Fibroblast of gingiva (primary cell): ENCODE data around the gene C2CD2.

Experiments used
- DNase-seq: peaks from one replicate; pipeline ENCODE4 v3.0.0-alpha.2; 2011; ENCODE audit warnings: low read depth

Gene C2CD2

GRCh38 chr21:41886328-41886727, 67.5 kb downstream of the C2CD2 start:
- no peak for DNase-seq

- peak; percentile 15 for DNase-seq
Measured at GRCh38 chr21:41885341-41886024, 68.3 kb downstream of the C2CD2 start.

GRCh38 chr21:41884501-41885030, 69.3 kb downstream of the C2CD2 start:
- DNase-seq = no peak

- DNase-seq = no peak
Measured at GRCh38 chr21:41883582-41883981, 70.2 kb downstream of the C2CD2 start.

DNA sequence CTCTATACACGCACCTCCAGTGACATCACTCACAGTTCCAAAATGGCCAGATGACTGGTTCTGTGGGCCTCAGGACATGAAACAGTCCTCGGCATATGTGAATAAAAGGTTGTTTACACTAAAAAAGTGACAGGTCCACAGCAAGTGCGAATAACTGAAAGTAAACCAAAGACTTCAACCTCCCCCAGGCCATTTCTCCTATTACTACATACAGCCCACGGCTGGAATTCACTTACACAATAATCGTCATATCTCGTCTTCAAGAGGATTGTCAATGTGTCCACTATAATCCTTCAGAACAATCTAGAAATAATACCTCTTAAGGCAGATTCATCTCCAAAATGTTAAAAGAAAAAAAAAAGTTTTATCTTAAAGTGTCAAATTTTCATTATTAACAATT, 72.8 kb downstream of the C2CD2 start:
- no peak for DNase-seq

GRCh38 chr21:41880153-41880552, 73.7 kb downstream of the C2CD2 start:
- no peak for DNase-seq

DNA sequence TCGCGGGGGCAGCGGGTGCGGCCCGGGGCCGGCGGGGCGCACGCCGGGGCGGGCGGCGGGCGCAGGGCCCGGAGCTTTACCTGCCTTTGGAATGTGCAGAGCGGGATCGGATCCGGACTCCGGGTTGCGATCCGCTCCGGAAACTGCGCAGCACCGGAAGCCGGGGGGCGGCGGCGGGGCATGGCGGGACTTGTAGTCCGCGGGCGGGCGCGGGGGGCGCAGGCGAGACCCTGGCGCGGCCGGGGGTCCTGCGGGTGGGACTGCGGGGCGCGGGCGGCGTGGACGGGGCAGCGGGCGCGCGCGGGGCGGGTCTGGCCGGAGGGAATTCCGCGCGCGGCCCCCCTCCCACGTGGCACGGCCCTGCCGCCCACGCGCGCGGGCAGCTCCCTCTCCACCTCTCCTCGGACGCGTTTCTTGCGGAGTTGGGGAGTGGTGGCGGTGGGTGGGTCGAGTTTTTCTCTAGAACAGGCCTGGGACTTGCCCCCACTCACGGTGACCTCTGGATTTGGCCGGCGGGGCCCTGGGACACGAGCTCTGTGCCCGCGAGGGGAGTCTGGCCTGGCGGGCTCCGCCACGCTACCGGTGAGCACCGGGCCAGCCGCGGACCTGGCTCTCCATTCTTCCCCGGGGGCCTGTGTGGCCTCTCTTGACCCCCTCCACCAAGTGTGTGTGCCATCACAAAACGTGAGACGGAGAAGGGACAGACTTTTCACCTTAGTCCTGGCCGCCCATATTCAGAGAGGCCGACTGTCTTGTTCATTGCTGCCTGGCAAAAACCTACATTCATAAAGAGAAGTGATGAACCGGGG, 74.4 kb downstream of the C2CD2 start, which contains the start of gene PRDM15:
Gene PRDM15 (minus strand): TSS at position 155 of the 809 bp plus-strand sequence. CDS start 18,981 bp downstream, outside the sequence.
- DNase-seq = peak; percentile 91

DNA sequence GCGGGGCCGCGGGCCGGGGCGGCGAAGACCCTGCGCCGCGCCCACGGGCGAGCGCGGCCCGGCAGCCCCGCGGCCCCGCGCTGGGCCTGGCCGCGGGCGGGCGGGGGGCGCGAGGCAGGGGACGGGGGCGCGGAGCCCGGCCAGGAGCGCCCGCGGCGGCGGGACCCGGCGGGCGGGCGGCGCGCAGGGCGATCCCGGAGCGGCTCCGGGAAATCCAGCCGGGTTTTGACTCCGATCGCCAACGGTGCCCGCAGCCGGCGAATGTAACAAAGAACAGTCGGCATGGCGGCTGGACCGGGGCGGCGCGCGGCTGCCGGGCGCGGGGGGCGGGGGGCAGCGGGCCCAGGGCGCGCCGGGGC, 75.0 kb downstream of the C2CD2 start:
- DNase-seq = peak; percentile 89

- DNase-seq = peak; percentile 73
Measured at GRCh38 chr21:41877901-41878830, 75.7 kb downstream of the C2CD2 start.

GRCh38 chr21:41876928-41877652, 76.7 kb downstream of the C2CD2 start:
- DNase-seq = no peak

DNA sequence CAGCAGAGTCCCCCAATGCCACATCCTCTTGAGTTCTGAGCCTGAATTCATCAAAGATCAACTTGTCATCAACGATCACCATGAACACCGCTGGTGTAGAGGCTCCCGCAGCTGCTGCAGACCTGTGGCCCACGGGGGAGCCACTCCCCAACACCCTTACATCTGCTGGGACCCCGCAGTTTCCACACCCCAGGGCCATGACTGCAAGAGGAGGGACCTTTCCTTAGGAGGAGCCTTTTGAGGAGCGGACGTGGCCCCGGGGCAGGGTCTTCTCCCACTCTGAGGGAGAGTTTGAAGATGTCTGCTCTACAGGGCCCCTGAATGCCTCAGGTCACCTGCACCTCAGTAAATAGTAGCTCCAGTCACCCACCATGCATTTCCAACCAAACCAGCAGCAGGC, 77.4 kb downstream of the C2CD2 start:
- DNase-seq = no peak

- no peak for DNase-seq
Measured at GRCh38 chr21:41875086-41875485, 78.7 kb downstream of the C2CD2 start.

- no peak for DNase-seq
Measured at GRCh38 chr21:41874611-41875010, 79.2 kb downstream of the C2CD2 start.

- DNase-seq = no peak
Measured at GRCh38 chr21:41873426-41873825, 80.4 kb downstream of the C2CD2 start.

- DNase-seq = no peak
Measured at GRCh38 chr21:41873005-41873404, 80.8 kb downstream of the C2CD2 start.

DNA sequence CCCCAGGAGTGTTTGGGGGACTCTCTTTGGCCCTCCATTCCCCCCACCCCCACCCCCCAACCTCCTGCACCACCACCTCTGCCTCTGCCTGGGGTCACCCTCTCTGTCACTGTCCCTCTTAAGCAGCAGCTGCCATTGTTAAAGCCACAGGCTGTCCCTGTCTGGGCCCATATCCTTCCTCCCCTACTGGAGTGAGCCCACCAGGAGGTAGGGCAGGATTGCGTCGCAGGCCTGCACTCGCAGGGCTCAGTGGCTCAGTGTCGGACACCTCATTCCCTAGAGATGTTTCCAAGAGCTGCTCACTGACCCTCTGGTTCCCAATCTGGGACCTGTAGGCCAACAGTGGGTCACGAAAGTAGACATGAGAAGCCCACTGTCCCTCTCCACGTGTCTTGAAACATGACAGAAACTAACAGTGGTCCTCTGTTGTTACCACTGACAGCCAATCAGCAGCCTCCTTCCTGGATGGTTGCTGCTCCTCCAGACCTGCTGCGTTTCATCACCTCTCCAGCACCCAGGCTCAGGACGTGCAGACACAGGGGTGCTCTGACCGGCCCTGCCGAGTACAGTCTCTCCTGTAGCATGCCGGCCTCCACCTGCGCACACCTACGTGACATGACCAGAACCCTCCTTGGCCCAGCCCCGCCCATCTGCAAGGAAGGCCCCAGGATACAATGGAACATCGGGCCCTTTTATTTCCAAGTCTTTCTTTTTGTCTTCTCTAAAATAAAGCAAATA, 82.4 kb downstream of the C2CD2 start:
- DNase-seq = no peak

DNA sequence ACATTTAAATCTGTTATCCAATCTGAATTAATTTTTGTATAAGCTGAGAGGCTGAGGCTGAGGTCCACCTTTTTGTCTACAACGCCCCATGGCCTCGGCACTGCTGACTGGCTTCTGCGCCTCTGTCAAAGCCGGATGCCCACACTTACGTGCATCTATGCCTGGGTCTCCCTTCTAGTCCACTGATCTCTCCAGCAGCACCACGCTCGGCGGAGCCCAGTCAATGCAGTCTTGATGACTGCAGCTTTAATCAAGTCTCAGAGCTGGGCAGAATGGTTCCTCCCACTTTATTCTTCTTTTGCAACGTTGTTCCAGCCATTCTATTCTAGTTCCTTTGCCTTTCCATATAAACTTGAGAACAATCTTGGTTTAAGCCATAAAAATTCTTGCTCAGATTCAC, 84.0 kb downstream of the C2CD2 start:
- peak; percentile 19 for DNase-seq

GRCh38 chr21:41868062-41868710, 85.6 kb downstream of the C2CD2 start:
- peak; percentile 80 for DNase-seq

DNA sequence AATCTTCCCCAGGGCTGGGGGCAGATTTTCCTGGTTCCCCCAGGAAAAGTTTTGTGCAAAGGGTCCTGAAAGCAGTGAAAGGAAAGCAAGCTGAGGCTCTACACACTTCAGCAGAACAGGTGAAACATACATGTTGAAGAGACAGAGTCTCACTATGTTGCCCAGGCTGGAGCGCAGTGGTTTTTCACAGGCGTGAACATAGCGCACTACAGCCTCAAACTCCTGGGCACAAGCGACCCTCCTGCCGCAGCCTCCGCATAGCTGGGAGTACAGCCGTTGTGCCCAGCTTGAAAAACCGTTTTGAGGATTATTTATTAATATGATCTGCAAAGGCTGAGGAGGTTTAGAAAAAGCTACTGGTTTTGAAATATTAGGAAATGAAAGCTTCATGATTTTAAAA, 86.5 kb downstream of the C2CD2 start:
- DNase-seq = no peak

- DNase-seq = no peak
Measured at GRCh38 chr21:41866274-41866809, 87.5 kb downstream of the C2CD2 start.
